ENCODE data around the gene MYH14. TPM values are rescaled to one million over a fixed set of nuclear protein-coding genes. Genes with fewer than 3 reads are reported as not detected.

MYH14 gene
- total and polyA plus RNA-seq, 2 of the 13 experiments (the other 11 are each of a cell fraction or from before 2014, with no cell fraction given) = 5.5 to 5.8 TPM

GRCh38 chr19:50273821-50274220, 70.4 kb downstream of the MYH14 start:
- no peaks in the 10 kb centered on the region for H3K79me2 ChIP-seq (ENCODE audit: insufficient read depth, low read length)
- no peak overlapping the region for H3K4me3 ChIP-seq (replicated peaks in 1 of 3; ENCODE audit: insufficient read depth in 1 of 3, low read depth in 2 of 3, low read length in 3 of 3)
- ChIA-PET CTCF (ENCODE audit: low intra/inter-chr PET ratio, low total read pairs) (no interaction called here), POLR2A (no interaction called here)
- H3K27me3 ChIP-seq (ENCODE audit: control insufficient read depth in 1 of 2, insufficient read depth in 2 of 2, low read length in 2 of 2) = no peaks in the 10 kb centered on the region
- no peaks in the 10 kb centered on the region for H4K20me1 ChIP-seq (ENCODE audit: insufficient read depth, low read length)
- no TSS peak for BruUV-seq (replicated peaks)
- H3K36me3 ChIP-seq (replicated peaks in 1 of 2; ENCODE audit: control insufficient read depth in 1 of 2, insufficient read depth in 2 of 2, low read length in 2 of 2) = peaks cover 0 to 3% of the 10 kb centered on the region in 2 experiments; a peak in 2 of 5 replicates
- intact Hi-C loops (cut with micrococcal nuclease; ENCODE audit: unreplicated experiment) = no loop called here
- DNase-seq (ENCODE audit: low spot score) = no peak
- no peak overlapping the region for H3K4me2 ChIP-seq (ENCODE audit: low read depth, low read length)
- TF ChIP-seq CBX1 (IDR thresholded peaks at IDR 0.05; ENCODE audit: low read depth) (no peak), MAFK (conservative IDR thresholded peaks at IDR 0.05 in 1 of 2, IDR thresholded peaks at IDR 0.05 in 1 of 2; ENCODE audit: low read length in 2 of 2) (no peak), ZNF629 (CRISPR knock-in tag; conservative IDR thresholded peaks at IDR 0.05) (peak; percentile 75), ELF1 (CRISPR knock-in tag; IDR thresholded peaks at IDR 0.05) (no peak), HIVEP1 (CRISPR knock-in tag; IDR thresholded peaks at IDR 0.05) (no peak)
- peaks cover 26% of the 10 kb centered on the region for H3K4me1 ChIP-seq (ENCODE audit: insufficient read depth, low read length)
- H3K9ac ChIP-seq (ENCODE audit: insufficient read depth, low read depth, low read length) = no peak overlapping the region
- ATAC-seq = no peak
- WGBS (ENCODE audit: low lambda C conversion rate) = 90% methylated on average over 7 of the region's 7 CpGs
- H2AFZ ChIP-seq (ENCODE audit: low read length) = no peak overlapping the region
- no peak overlapping the region for H3K27ac ChIP-seq (ENCODE audit: extremely low read length, insufficient read depth, low read length)
- no peak for FAIRE-seq
- no peaks in the 10 kb centered on the region for H3K9me3 ChIP-seq (ENCODE audit: low read length)
- in situ Hi-C loops (cut with HindIII; ENCODE audit: extremely low pct_ligation_motif_present, low pct_unique_long_range_greater_than_20kb) = no loop called here

- peaks cover 0 to 4% of the 10 kb centered on the region in 2 experiments; a peak in 2 of 5 replicates for H3K36me3 ChIP-seq (replicated peaks in 1 of 2; ENCODE audit: control insufficient read depth in 1 of 2, insufficient read depth in 2 of 2, low read length in 2 of 2)
- peak overlapping the region; percentile 71 for H3K4me2 ChIP-seq (ENCODE audit: low read depth, low read length)
- FAIRE-seq = peak; percentile 83
- H3K4me3 ChIP-seq (replicated peaks in 1 of 3; ENCODE audit: insufficient read depth in 1 of 3, low read depth in 2 of 3, low read length in 3 of 3) = peak overlapping the region in 2 of 3 experiments; percentile 26 to 61; a peak in 4 of 6 replicates
- peak; percentile 99 for ATAC-seq
- H3K27ac ChIP-seq (ENCODE audit: extremely low read length, insufficient read depth, low read length) = peak overlapping the region; percentile 84
- 63% methylated on average over 6 of the region's 26 CpGs for WGBS (ENCODE audit: low lambda C conversion rate)
- peak; percentile 79 for DNase-seq (ENCODE audit: low spot score)
- BruUV-seq (replicated peaks) = no TSS peak
- peak overlapping the region; percentile 65 for H3K9ac ChIP-seq (ENCODE audit: insufficient read depth, low read depth, low read length)
- ChIA-PET CTCF (ENCODE audit: low intra/inter-chr PET ratio, low total read pairs) (no interaction called here), POLR2A (interaction anchor here (0.6 to 2.2 kb wide), 3 partner anchors 10 to 53 kb away, joined by 3 to 8 read pairs (median 4); partner anchors contain the start of gene KCNC3)
- H3K79me2 ChIP-seq (ENCODE audit: insufficient read depth, low read length) = no peaks in the 10 kb centered on the region
- peak overlapping the region; percentile 19 for H2AFZ ChIP-seq (ENCODE audit: low read length)
- no peaks in the 10 kb centered on the region for H3K27me3 ChIP-seq (ENCODE audit: control insufficient read depth in 1 of 2, insufficient read depth in 2 of 2, low read length in 2 of 2)
- H3K9me3 ChIP-seq (ENCODE audit: low read length) = no peaks in the 10 kb centered on the region
- no peaks in the 10 kb centered on the region for H4K20me1 ChIP-seq (ENCODE audit: insufficient read depth, low read length)
- peaks cover 26% of the 10 kb centered on the region for H3K4me1 ChIP-seq (ENCODE audit: insufficient read depth, low read length)
- intact Hi-C loops (cut with micrococcal nuclease; ENCODE audit: unreplicated experiment) = no loop called here
- in situ Hi-C loops (cut with HindIII; ENCODE audit: extremely low pct_ligation_motif_present, low pct_unique_long_range_greater_than_20kb) = no loop called here
- peak; percentile 37 for TF ChIP-seq CTCF (CRISPR knock-in tag; IDR thresholded peaks at IDR 0.05)
- 0 out of 2 replicates have a peak, but pooled peaks have one; percentile 40 for TF ChIP-seq TOPORS (CRISPR knock-in tag; IDR thresholded peaks at IDR 0.05)
- no peak for TF ChIP-seq ZNF382 (CRISPR knock-in tag; IDR thresholded peaks at IDR 0.05; ENCODE audit: borderline replicate concordance)
- TF ChIP-seq, protein P1, sequence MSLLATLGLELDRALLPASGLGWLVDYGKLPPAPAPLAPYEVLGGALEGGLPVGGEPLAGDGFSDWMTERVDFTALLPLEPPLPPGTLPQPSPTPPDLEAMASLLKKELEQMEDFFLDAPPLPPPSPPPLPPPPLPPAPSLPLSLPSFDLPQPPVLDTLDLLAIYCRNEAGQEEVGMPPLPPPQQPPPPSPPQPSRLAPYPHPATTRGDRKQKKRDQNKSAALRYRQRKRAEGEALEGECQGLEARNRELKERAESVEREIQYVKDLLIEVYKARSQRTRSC (CRISPR knock-in tag; IDR thresholded peaks at IDR 0.05; ENCODE audit: low read depth) = no peak
- TF ChIP-seq ZNF710 (CRISPR knock-in tag; IDR thresholded peaks at IDR 0.05; ENCODE audit: borderline replicate concordance) = no peak
- TF ChIP-seq, protein P2, sequence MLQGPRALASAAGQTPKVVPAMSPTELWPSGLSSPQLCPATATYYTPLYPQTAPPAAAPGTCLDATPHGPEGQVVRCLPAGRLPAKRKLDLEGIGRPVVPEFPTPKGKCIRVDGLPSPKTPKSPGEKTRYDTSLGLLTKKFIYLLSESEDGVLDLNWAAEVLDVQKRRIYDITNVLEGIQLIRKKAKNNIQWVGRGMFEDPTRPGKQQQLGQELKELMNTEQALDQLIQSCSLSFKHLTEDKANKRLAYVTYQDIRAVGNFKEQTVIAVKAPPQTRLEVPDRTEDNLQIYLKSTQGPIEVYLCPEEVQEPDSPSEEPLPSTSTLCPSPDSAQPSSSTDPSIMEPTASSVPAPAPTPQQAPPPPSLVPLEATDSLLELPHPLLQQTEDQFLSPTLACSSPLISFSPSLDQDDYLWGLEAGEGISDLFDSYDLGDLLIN (CRISPR knock-in tag; IDR thresholded peaks at IDR 0.05; ENCODE audit: borderline replicate concordance) = no peak
Observed at GRCh38 chr19:50275577-50276368, 72.4 kb downstream of the MYH14 start.
